Omental fat pad (tissue), 4 donors: ENCODE results near the gene CCNB2. TPM values are rescaled to one million over a fixed set of nuclear protein-coding genes. Genes with fewer than 3 reads are reported as not detected.
"Not testable (repeated sequence)": the region's sequence is repeated elsewhere in the genome, so short reads cannot be mapped to it uniquely, and the experiment has no call there.

Experiments
- ATAC-seq: fragments of 150-250 bp; one replicate; pipeline ENCODE4 v1.9.1; 2016; ENCODE audit warnings: mild to moderate bottlenecking, moderate library complexity; ENCODE audit not compliant: low FRiP score
- DNase-seq: peaks from one replicate; pipeline ENCODE4 v3.0.0-alpha.2; 2019; ENCODE audit warnings: low spot score
- total RNA-seq, 4 donors: library from RNA; depleted of rRNA; stranded (reverse); fragments of >200 nt; gene quantifications; one replicate each; pipeline ENCODE4 v1.1.0, GENCODE V29; 2016
- TF ChIP-seq, protein P1 (sequence below), 3 donors: fragments of 450-650 bp; IDR thresholded peaks; one replicate each; pipeline ENCODE4 v1.5.1; 2016 to 2017; ENCODE audit warnings: antibody characterized with exemption in 3 of 3, mild to moderate bottlenecking in 3 of 3, moderate library complexity in 2 of 3

CCNB2 gene
- total RNA-seq, 4 donors from 2014 or later, result 1.0 to 5.8 (median 1.1) TPM

DNA sequence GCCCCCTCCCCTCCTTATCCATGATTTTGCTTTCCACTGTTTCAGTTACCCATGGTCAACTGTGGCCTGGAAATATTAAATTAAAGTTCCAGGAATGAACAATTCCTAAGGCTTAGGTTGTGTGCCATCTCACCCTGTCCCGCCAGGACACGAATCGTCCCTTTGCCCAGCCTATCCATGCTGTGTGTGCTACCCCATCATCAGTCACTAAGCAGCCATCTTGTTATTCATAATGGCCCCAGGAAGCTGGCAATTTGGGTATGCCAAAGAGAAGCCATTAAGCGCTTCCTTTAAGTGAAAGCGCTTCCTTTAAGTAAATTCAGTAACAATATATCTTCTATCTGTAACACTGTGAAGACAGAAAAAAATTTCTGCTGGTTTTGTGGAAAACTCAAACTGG lies 52.5 kb downstream of the CCNB2 start:
- DNase-seq (no peak), ATAC-seq (no peak)
- TF ChIP-seq, protein P1, sequence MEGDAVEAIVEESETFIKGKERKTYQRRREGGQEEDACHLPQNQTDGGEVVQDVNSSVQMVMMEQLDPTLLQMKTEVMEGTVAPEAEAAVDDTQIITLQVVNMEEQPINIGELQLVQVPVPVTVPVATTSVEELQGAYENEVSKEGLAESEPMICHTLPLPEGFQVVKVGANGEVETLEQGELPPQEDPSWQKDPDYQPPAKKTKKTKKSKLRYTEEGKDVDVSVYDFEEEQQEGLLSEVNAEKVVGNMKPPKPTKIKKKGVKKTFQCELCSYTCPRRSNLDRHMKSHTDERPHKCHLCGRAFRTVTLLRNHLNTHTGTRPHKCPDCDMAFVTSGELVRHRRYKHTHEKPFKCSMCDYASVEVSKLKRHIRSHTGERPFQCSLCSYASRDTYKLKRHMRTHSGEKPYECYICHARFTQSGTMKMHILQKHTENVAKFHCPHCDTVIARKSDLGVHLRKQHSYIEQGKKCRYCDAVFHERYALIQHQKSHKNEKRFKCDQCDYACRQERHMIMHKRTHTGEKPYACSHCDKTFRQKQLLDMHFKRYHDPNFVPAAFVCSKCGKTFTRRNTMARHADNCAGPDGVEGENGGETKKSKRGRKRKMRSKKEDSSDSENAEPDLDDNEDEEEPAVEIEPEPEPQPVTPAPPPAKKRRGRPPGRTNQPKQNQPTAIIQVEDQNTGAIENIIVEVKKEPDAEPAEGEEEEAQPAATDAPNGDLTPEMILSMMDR (IDR thresholded peaks at IDR 0.05), result no peak

DNA sequence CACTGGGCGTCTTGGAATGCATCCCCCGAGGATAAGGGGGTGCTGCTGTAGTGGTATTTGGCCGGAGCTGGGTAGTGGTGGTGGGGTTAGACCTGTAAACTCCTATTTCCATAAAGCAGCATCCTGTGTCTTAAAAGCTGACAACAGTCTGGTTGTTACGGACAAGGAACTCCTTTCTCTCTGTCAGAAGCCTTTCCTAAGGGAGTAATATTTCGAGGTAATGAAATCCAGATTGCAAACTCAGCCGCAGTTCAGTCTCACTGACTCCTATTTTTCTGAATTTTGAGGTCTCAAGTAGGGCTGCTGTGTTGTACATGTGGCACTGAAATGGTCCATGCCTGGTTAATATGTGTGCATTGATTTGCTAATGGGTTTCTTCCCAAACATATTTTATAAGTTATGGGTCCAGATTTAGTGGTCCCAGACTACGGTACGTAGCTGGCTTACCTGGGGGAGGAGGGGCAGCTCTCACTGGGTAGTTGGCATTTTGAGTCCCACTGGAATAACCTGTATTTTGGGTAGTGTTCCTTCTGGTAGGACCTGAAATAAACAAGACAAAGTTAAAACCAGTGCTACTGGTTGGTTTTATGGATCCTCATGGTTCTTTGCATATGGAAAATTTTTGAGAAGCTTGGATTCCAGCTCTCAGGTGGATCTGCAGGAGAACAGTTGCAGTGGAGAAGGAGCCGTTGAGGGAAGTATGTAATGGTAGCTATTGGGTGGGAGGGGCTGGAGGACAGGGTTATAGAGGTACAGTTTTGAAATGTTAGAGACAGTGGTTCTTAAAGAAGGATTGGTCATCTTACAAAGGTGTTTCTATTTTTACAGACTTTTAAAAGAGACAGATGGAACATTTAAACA lies 53.1 kb downstream of the CCNB2 start:
- TF ChIP-seq, protein P1 (IDR thresholded peaks at IDR 0.05), result no peak
- no peak for ATAC-seq
- DNase-seq, result no peak

DNA sequence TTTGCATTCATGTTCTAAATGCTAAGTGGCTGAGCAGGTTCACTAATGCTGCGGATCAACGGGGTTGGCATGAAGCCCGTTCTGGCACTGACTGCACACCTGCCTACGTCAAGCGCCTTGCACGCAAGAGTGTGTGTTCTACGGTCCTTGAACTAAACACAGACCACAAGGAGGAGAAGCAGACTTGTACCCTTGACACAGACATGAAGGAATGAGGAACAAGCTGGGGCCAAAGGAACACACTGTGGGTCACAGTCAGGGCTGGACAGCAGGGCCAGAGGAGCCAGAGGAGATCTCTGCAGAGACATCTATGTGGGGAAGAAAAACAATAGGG lies 53.7 kb downstream of the CCNB2 start:
- no peak for DNase-seq
- TF ChIP-seq, protein P1 (IDR thresholded peaks at IDR 0.05), result no peak
- ATAC-seq, result no peak

DNA sequence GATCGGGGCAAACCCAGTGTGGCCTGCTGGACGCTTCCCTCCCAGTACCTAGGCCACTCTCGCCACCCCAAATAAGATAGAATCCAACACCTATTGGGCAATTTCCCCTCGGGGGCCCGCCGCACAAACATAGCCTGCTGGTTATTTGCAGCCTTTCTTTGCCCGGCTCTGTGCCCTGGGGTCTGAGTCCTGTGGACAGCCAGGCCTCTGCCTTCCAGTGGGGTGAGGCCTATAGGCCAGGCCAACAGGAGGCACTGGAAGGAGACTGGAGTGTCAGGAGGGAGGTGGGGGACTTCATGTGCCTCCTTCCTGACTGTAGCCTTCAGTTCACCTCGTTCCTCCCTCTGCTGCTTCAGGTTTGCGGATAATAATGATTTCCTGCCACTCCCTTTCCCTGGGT lies 54.3 kb downstream of the CCNB2 start:
- TF ChIP-seq, protein P1 (IDR thresholded peaks at IDR 0.05), result no peak
- ATAC-seq, result no peak

DNA sequence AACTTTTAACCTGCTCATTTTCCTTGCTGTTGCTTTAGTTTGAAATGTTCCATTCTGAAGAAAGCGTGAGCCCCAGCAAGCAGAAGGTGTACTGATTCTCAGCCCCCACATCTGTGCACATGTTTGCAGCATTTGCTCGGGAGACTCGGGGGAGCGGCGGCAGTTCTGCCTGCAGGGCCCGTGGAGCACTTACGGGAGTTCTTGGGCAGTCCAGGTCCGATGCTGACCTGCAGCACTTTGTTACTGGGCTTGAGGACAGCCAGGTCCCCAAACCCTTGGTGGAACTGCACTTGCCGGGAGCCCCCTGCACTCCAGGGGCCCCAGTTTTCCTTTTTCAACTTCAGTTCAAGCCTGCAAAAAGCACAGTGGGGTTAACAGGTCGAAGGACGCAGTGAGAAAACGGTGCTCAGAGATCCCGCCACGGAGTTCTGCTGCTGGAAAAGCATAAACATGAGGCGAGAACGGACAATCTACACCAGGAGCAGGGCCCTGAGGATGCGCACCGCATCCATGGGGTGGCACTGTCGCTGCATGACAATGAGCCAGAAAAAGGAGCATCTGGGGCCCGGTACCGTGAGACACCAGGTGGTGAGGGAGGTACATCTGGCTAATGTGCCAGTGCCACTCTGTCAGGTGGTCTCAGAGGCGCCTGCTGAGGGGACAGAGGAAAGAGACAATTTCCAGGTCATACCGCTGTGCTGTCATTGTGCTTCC lies 56.1 kb downstream of the CCNB2 start:
- no peak for DNase-seq

More for the DNA sequence above, 54.3 kb downstream of the CCNB2 start:
- no peak for DNase-seq

DNA sequence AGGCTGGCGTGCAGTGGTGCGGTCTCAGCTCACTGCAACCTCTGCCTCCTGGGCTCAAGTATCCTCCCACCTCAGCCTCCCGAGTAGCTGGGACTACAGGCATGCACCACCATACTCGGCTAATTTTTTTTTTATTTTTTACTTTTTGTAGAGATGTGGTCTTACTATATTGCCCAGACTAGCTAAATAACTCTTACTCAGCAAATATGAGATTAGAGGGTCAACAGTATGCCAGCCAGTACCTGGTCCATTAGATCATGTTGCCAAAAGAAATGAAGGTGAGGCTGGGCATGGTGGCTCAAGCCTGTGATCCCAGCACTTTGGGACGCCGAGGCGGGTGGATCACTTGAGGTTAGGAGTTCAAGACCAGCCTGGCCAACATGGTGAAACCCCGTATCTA lies 57.1 kb downstream of the CCNB2 start:
- not testable (repeated sequence) for DNase-seq, ATAC-seq

More for the DNA sequence above, 56.1 kb downstream of the CCNB2 start:
- ATAC-seq, result no peak
- TF ChIP-seq, protein P1 (IDR thresholded peaks at IDR 0.05), result no peak

DNA sequence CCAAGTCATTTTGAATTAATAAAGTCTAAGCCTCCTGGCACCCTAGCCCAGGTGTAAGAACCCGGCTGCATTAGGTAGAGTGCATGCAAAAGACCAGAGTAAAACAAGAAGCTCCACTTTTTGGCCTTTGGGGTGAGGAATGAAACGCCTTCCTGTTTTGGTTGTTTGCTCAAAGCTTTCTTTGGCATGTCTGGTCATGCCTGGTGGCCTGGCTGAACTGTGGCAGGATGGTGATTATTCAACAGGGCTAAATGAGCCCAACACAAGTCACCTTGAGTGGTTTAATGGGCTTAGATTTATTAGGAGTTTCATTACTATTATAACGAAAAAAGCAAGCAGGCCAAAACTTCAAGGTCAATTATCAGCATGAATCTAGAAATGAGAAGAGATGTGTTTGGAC lies 60.8 kb downstream of the CCNB2 start:
- no peak for ATAC-seq
- TF ChIP-seq, protein P1 (IDR thresholded peaks at IDR 0.05), result no peak
- DNase-seq, result no peak
